Stimulated activated CD4-positive, alpha-beta T cell treated with anti-CD3 and anti-CD28 coated beads, Interleukin-15, amount 100 ng/mL, for 24 hours (primary cell): ENCODE results near the gene ADRM1.

ENCODE experiments used
- DNase-seq: peaks from one replicate; pipeline ENCODE4 v3.0.0-alpha.2; 2020

The ADRM1 gene

DNA sequence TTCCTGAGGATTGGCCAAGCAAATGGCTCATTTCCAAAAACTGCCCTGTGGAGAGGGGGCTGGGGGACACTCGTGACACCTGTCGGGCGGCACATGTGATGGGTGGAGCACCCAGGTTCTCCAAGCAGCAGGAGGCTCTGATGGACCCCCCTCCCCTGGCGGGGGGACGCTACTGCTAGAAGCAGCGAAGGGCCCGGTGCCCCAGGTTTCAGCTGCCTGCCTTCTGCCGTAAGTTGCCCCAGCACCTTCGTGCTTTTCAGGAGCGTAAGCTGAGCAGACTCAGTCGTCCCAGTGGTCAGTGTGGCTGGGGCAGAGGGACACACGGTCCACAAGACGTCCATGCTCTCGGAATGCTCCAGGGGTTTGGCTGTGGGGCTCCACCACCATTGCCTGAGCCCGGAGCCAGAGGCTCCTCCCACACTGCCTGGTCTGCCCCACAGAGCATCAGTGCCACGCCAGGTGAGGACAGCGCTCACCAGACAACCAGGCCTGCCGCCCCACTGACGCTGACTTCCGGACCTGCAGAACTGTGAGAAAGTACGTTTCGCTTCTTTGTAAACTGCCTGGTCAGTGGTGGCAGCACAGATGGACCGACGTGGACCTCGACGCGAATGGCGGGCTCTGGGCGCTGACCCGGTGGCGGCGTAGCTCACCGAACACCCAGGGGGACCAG is 4.1 kb upstream of the ADRM1 start:
- DNase-seq: no peak

- DNase-seq: no peak
Measured at GRCh38 chr20:62299666-62300236, 3.0 kb upstream of the ADRM1 start.

GRCh38 chr20:62300319-62300718 is 2.5 kb upstream of the ADRM1 start:
- no peak for DNase-seq

- no peak for DNase-seq
Measured at GRCh38 chr20:62301111-62301668, 1.6 kb upstream of the ADRM1 start.

DNA sequence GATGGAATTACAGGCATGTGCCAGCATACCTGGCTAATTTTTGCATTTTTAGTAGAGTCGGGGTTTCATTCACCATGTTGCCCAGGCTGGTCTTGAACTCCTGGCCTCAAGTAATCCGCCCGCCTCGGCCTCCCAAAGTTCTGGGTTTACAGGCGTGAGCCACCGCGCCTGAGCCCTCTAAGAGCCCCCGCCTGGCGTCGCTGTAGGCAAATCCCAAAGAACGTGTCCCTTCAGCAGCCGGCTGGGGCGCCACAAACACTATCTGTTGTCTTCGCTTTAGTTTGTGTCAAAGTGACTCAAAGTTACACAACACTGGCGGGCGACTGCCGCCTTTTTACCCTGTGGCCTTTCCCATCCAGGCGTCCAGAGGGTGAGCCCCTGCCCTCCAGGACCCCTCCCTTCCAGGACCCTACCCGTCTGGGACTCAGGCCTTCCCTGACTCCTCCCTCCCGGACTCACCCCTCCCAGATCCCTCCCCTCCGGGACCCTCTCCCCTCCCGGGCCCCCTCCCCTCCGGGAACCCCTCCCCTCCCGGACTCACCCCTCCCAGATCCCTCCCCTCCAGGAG is 940 bp upstream of the ADRM1 start:
- peak; percentile 93 for DNase-seq

DNA sequence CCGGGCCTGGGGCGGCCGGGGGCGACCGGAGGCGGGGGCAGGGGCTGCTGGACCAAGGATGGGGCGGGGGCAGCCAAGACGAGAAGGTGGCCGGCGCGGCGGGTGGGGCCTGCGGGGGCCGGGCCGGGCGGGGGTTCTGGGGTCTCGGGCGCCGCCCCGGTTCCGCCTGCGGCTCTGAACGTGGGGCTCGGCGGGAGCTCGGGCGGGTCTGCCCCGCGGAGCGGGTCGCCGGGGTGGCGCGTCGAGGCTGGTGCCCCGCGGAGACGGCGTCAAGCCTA is 204 bp downstream of the ADRM1 start:
- DNase-seq: no peak

GRCh38 chr20:62303340-62304226 is 786 bp downstream of the ADRM1 start:
- DNase-seq: peak; percentile 34

GRCh38 chr20:62304331-62305148 is 1.7 kb downstream of the ADRM1 start:
- DNase-seq: no peak

DNA sequence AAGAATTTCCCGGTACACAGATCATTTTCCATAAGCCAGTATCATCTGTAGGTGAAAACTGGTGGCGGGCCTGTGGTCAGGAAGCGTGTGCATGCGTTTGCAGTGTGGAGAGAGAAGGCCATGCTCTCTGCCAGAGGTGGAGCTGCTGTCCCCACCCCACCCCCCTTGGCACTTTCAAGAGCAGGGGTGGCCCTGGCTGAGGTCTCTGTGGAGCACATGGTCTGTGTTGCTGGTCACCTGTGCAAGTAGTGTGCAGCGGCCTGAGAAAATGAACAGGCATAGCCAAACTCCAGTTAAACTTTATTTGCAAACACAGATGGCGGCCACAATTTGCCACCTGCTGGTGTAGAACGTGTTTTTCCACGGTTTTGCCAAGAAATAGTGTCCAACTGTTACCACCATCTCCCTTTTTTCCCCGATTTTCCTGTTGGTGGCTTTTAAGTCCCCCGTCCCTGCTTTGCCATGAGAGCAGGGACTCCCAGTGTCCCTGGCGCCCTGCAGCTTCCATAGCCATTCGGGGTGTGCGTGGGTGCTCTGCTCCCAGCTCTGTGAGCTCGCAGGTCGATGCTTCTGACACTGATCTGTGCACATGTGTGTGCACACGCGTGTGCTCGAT is 2.5 kb downstream of the ADRM1 start:
- no peak for DNase-seq

GRCh38 chr20:62305765-62306413 is 3.1 kb downstream of the ADRM1 start:
- DNase-seq: no peak

DNA sequence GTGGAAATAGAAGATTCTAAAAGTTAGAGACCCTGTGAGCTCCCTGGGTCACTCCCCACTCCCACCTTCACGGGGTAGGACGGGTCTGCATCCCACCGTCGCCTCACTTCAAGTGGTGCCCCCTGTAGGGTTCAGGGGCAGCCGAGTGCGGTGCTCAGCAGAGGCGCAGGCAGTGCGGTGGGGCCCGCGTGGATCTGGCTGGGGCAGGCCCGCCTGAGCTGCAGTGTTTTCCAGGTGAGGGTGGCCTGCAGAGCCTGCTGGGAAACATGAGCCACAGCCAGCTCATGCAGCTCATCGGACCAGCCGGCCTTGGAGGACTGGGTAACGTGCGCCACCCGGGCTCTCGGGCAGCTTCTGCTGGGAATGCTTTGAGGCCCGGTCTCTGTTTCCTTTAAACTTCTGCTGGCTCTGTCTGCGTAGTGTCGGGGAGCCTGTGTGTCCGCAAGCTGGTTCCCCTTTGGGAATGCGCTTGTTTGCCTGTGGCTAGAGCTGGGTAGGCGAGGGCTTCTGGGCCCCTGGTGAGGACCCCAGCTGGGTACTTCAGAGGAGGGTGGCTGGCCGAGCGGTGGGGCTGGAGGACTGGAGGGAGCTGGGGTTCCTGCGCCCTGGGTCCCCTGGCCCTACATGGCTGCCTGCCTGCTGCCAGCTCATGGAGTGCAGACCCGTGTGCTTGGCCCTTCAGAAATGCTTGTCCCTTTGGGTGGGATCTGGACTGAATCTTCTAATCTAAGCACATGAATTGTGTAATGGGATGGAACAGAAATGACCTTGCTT is 3.8 kb downstream of the ADRM1 start:
- DNase-seq: no peak

DNA sequence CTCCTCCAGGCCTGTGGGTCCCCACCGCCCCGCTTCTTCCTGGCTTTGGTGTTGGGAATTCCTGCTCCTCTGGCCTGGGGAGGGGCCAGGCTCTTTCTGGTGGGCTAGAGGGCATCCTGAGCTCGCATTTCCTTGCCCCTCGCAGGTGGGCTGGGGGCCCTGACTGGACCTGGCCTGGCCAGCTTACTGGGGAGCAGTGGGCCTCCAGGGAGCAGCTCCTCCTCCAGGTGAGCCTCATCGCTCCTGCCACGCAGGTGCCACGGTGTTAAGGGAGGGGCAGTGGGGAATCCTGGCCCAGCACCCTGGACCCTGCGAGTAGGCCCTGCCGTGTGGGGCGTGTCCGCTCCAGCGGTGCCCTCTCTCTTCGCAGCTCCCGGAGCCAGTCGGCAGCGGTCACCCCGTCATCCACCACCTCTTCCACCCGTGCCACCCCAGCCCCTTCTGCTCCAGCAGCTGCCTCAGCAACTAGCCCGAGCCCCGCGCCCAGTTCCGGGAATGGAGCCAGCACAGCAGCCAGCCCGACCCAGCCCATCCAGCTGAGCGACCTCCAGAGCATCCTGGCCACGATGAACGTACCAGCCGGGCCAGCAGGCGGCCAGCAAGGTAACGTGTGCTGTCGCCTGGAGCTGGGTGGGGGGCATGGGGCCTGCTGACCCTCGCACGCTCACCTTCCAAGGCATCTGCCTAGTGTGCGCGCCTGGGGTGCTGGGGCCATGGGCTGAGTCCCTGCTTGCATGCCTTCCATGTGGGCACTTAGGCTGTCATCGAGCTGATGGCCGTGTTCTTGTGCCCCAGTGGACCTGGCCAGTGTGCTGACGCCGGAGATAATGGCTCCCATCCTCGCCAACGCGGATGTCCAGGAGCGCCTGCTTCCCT is 4.7 kb downstream of the ADRM1 start:
- no peak for DNase-seq

GRCh38 chr20:62308102-62308822 is 5.5 kb downstream of the ADRM1 start:
- DNase-seq: no peak

GRCh38 chr20:62309198-62309944 is 6.6 kb downstream of the ADRM1 start:
- DNase-seq: no peak

DNA sequence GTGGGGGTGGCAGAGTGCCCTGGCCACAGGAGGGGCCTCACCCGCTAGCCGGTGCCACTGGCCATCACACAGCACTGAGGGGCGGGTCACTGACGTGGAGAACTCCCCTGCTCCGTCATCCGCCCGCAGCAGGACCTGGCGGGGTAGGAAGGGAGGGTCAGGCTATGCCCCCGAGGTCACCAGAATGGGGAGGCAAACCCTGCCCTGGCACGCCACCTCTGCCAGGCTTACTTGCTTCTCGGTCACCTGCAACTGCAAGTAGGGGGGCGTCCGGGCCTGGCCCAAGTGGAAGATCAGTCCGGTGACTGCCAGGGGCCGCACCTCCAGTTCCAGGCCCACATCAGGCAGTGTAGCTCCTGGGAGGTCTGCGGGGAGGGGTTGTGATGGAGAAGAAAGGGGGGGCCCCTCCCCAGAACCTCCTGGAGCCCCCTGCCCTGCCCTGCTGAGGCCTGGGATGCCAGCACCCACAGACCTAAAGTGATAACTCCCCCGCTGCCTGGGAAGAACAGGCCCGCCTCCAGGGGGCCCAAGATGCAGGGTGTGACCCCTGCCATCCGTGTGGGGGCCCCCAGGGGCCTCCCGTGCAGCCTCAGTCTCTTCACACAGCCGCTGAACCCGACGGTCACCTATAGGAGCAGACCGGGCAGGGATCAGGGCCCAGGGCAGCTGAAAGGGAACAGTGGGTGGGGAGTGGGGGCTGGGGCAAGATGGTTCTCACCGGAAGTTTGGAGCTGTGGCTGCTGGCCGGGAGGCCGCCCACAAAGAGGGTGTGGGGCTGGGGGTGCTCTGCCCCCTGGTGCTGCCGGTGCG is 7.4 kb downstream of the ADRM1 start:
- DNase-seq: no peak

- DNase-seq: no peak
Measured at GRCh38 chr20:62310757-62311121, 7.9 kb downstream of the ADRM1 start.

DNA sequence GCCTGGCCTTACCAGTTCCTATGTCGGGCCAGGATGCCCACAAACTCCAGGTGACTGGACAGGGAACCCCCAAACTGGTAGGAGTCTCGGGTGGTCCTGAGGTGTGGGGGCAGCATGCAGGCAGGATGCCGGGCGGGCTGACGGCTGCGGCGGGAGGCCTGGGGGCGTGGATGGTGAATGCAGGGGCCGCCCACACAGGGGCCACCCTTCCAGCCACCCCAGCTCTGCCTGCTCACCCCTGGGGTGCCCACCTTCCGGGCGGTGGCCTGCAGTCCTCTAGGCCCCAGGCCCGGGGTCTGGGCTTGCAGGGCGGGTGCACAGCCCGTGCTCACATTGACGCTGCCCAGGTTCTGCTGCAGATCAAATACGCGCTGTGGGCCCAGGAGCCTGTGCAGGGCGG is 8.4 kb downstream of the ADRM1 start:
- DNase-seq: no peak
